Stomach (tissue), 9 donors: ENCODE data around the gene ZNF32. TPM values are rescaled to one million over a fixed set of nuclear protein-coding genes. Genes with fewer than 3 reads are reported as not detected.

ENCODE experiments used
- DNase-seq, 2 donors: peaks; one replicate each; pipeline versions ENCODE4 v3.0.0 to v3.0.0-alpha.2; 2013 to 2019
- H3K27ac ChIP-seq, 5 donors: fragments of 200-600 bp in 4 of 5; sonication (generic) in 4 of 5; one replicate each; pipeline ENCODE4 v1.5.1; 2013 to 2019; ENCODE audit warnings: mild to moderate bottlenecking in 1 of 5, moderate library complexity in 1 of 5
- H3K27me3 ChIP-seq, 3 donors: fragments of 200-600 bp; sonication (generic); one replicate each; pipeline ENCODE4 v1.5.1; 2017 to 2019; ENCODE audit warnings: mixed run types in 1 of 3
- H3K36me3 ChIP-seq, 4 donors: fragments of 200-600 bp; sonication (generic); 1 replicate in 3 of 4; 2 replicates in 1 of 4; pipeline ENCODE4 v1.5.1; 2016 to 2019
- H3K4me1 ChIP-seq, 4 donors: fragments of 200-600 bp; sonication (generic); one replicate each; pipeline ENCODE4 v1.5.1; 2016 to 2019
- H3K4me3 ChIP-seq, 4 donors: fragments of 200-600 bp; sonication (generic) in 3 of 4; one replicate each; pipeline ENCODE4 v1.5.1; 2016 to 2019; ENCODE audit warnings: mild to moderate bottlenecking in 1 of 4
- H3K9me3 ChIP-seq, 4 donors: fragments of 200-600 bp; sonication (generic); one replicate each; pipeline ENCODE4 v1.5.1; 2016 to 2019
- CTCF ChIP-seq, 7 experiments: fragments of 450-650 bp in 4 of 7; fragments of 200-600 bp in 3 of 7; sonication (generic) in 3 of 7; IDR thresholded peaks; one replicate each; pipeline ENCODE4 v1.5.1; 2016 to 2019; ENCODE audit warnings: antibody characterized with exemption in 7 of 7, control low read depth in 2 of 7, mild to moderate bottlenecking in 1 of 7
- EP300 ChIP-seq: sonication (generic); formaldehyde crosslinking; IDR thresholded peaks from one replicate; pipeline ENCODE4 v1.6.1; 2017; ENCODE audit warnings: antibody characterized with exemption
- POLR2A ChIP-seq, 4 donors: fragments of 450-650 bp; IDR thresholded peaks; one replicate each; pipeline ENCODE4 v1.6.1; 2016; ENCODE audit warnings: antibody characterized with exemption in 4 of 4, control low read depth in 2 of 4, mild to moderate bottlenecking in 1 of 4, moderate library complexity in 1 of 4
- POLR2AphosphoS5 ChIP-seq, 3 donors: sonication (generic); formaldehyde crosslinking; IDR thresholded peaks; one replicate each; pipeline ENCODE4 v1.6.1; 2016; ENCODE audit warnings: antibody characterized with exemption in 3 of 3
- whole genome bisulfite sequencing, 5 donors: extraction: QIAGEN DNeasy Blood & Tissue Kit in 3 of 5; methylation state at CpG; one replicate each; pipeline versions ENCODE4 v1.1.5 to v1.1.7; 2013 to 2018; 5-methylcytosine and 5-hydroxymethylcytosine counted together
- intact Hi-C: fragments of 100-400 bp; cut with DNase I; formaldehyde crosslinking; loops from one replicate; pipeline ENCODE4 v1.15.1; 2023; ENCODE audit warnings: low total_unique reads
- polyA plus RNA-seq, 3 donors: library from polyadenylated mRNA; stranded (reverse); fragments of 200-250 nt; gene quantifications; one replicate each; pipeline ENCODE4 v1.2.3, GENCODE V29; 2013
- total RNA-seq, 5 donors: library from RNA; depleted of rRNA; stranded (reverse); fragments of >200 nt; gene quantifications; one replicate each; pipeline versions ENCODE4 v1.1.0 to v1.2.3, GENCODE V29; 2014 to 2016
- donor health status: healthy with polysubstance abuse.
- donor health status: Bipolar disorder and iron deficiency.
- donor health status: healthy.

Gene ZNF32
- total and polyA plus RNA-seq, 8 donors: 8.7 to 75.9 (median 51.2) TPM

GRCh38 chr10:43669386-43669785 is 20.7 kb upstream of the ZNF32 start:
- Histone ChIP-seq H3K27ac (no peak overlapping the region), H3K4me1 (peaks cover 0 to 15% (median 11%) of the 10 kb centered on the region in 4 donors), H3K4me3 (no peak overlapping the region), H3K36me3 (no peaks in the 10 kb centered on the region), H3K27me3 (peaks cover 5 to 54% (median 11%) of the 10 kb centered on the region in 3 donors), H3K9me3 (no peaks in the 10 kb centered on the region)
- intact Hi-C loops: no loop called here
- 58 to 87% (median 64%) methylated on average over 3 of the region's 3 CpGs for WGBS, 5 donors
- no peak for DNase-seq
- TF ChIP-seq CTCF (IDR thresholded peaks at IDR 0.05) (no peak), POLR2AphosphoS5 (IDR thresholded peaks at IDR 0.05) (no peak), POLR2A (IDR thresholded peaks at IDR 0.05) (no peak), EP300 (no peak)

- intact Hi-C loops: no loop called here
- no peaks in the 10 kb centered on the region for H3K36me3 ChIP-seq
- peaks cover 5 to 54% (median 11%) of the 10 kb centered on the region in 3 donors for H3K27me3 ChIP-seq
- H3K9me3 ChIP-seq: peaks cover 0 to 5% (median 0%) of the 10 kb centered on the region in 4 donors
- H3K4me3 ChIP-seq: peak overlapping the region in 2 of 4 donors; percentile 23 to 28
- peaks cover 0 to 15% (median 11%) of the 10 kb centered on the region in 4 donors for H3K4me1 ChIP-seq
- no peak overlapping the region for H3K27ac ChIP-seq
- no peak for DNase-seq
- TF ChIP-seq EP300: no peak
- no peak for TF ChIP-seq POLR2AphosphoS5 (IDR thresholded peaks at IDR 0.05)
- no peak for TF ChIP-seq POLR2A (IDR thresholded peaks at IDR 0.05)
- TF ChIP-seq CTCF (IDR thresholded peaks at IDR 0.05): no peak
- WGBS, 5 donors: 64 to 75% (median 71%) methylated on average over 33 to 36 of the region's 36 CpGs
These were observed 19.2 kb upstream of the ZNF32 start for GRCh38 chr10:43667761-43668386.

GRCh38 chr10:43667317-43667731 is 18.6 kb upstream of the ZNF32 start:
- Histone ChIP-seq H3K4me1 (peaks cover 0 to 15% (median 11%) of the 10 kb centered on the region in 4 donors), H3K4me3 (peak overlapping the region; percentile 11 to 28 (median 20)), H3K36me3 (no peaks in the 10 kb centered on the region), H3K27ac (no peak overlapping the region), H3K9me3 (peaks cover 0 to 7% (median 0%) of the 10 kb centered on the region in 4 donors), H3K27me3 (peaks cover 5 to 54% (median 11%) of the 10 kb centered on the region in 3 donors)
- TF ChIP-seq POLR2AphosphoS5 (IDR thresholded peaks at IDR 0.05): no peak
- TF ChIP-seq EP300: no peak
- no peak for TF ChIP-seq CTCF (IDR thresholded peaks at IDR 0.05)
- TF ChIP-seq POLR2A (IDR thresholded peaks at IDR 0.05): no peak
- WGBS, 5 donors: 0 to 11% (median 8%) methylated on average over 5 to 35 of the region's 35 CpGs
- peak in 1 of 2 donors; percentile 76 for DNase-seq
- intact Hi-C loops: no loop called here

- no peak for TF ChIP-seq POLR2AphosphoS5 (IDR thresholded peaks at IDR 0.05)
- TF ChIP-seq CTCF (IDR thresholded peaks at IDR 0.05): no peak
- TF ChIP-seq EP300: no peak
- TF ChIP-seq POLR2A (IDR thresholded peaks at IDR 0.05): no peak
- no peak for DNase-seq
- Histone ChIP-seq H3K27me3 (peaks cover 5 to 54% (median 11%) of the 10 kb centered on the region in 3 donors), H3K4me3 (no peak overlapping the region), H3K27ac (no peak overlapping the region), H3K9me3 (peaks cover 0 to 7% (median 0%) of the 10 kb centered on the region in 4 donors), H3K36me3 (no peaks in the 10 kb centered on the region), H3K4me1 (peaks cover 0 to 11% (median 9%) of the 10 kb centered on the region in 4 donors)
- 70 to 83% (median 78%) methylated on average over 9 of the region's 9 CpGs for WGBS, 5 donors
- intact Hi-C loops: no loop called here
These were observed 17.9 kb upstream of the ZNF32 start for GRCh38 chr10:43666552-43666951.
